Astrocyte of the cerebellum (primary cell): Measurements from ENCODE around the gene NDFIP2.
"Not testable (repeated sequence)": the region's sequence is repeated elsewhere in the genome, so short reads cannot be mapped to it uniquely, and the experiment has no call there.

Source experiments
- DNase-seq: peaks from one replicate; pipeline ENCODE4 v3.0.0-alpha.2; 2011; ENCODE audit warnings: low read depth
- H3K4me3 ChIP-seq: 2 replicates; pipeline ENCODE4 v1.5.1; 2011; ENCODE audit warnings: mild to moderate bottlenecking, low read depth, low read length, moderate library complexity
- CTCF ChIP-seq: IDR thresholded peaks from 2 replicates; pipeline ENCODE4 v1.5.1; 2012; ENCODE audit warnings: low read length, low read depth, moderate library complexity, mild to moderate bottlenecking; ENCODE audit errors: missing control alignments
- in situ Hi-C: cut with HindIII; loops from 2 replicates; pipeline ENCODE4 v1.10.0; 2017; ENCODE audit warnings: low sequenced_read_pairs

NDFIP2 gene

GRCh38 chr13:79557666-79558065 lies 76.7 kb downstream of the NDFIP2 start:
- in situ Hi-C loops: no loop called here
- DNase-seq: no peak
- no peak overlapping the region for H3K4me3 ChIP-seq
- no peak for TF ChIP-seq CTCF

- in situ Hi-C loops: no loop called here
Observed at GRCh38 chr13:79560954-79561353, 80.0 kb downstream of the NDFIP2 start.

GRCh38 chr13:79562557-79562956 lies 81.6 kb downstream of the NDFIP2 start:
- no peak for DNase-seq
- in situ Hi-C loops: no loop called here
- no peak overlapping the region for H3K4me3 ChIP-seq
- no peak for TF ChIP-seq CTCF

More at GRCh38 chr13:79560954-79561353, 80.0 kb downstream of the NDFIP2 start:
- no peak for TF ChIP-seq CTCF
- DNase-seq: no peak
- no peak overlapping the region for H3K4me3 ChIP-seq

- DNase-seq: no peak
- H3K4me3 ChIP-seq: no peak overlapping the region
- no peak for TF ChIP-seq CTCF
- in situ Hi-C loops: no loop called here
Observed at GRCh38 chr13:79566118-79566517, 85.2 kb downstream of the NDFIP2 start.

- in situ Hi-C loops: no loop called here
- TF ChIP-seq CTCF: no peak
- no peak for DNase-seq
- no peak overlapping the region for H3K4me3 ChIP-seq
Observed at GRCh38 chr13:79571147-79571546, 90.2 kb downstream of the NDFIP2 start.

- in situ Hi-C loops, DNase-seq, H3K4me3 ChIP-seq: not testable (repeated sequence)
Observed at GRCh38 chr13:79573892-79574291, 92.9 kb downstream of the NDFIP2 start.

GRCh38 chr13:79581870-79582315 lies 100.9 kb downstream of the NDFIP2 start:
- TF ChIP-seq CTCF: no peak
- H3K4me3 ChIP-seq: no peak overlapping the region
- peak; percentile 23 for DNase-seq
- in situ Hi-C loops: no loop called here
